Panc1 (cell line): ENCODE data around the gene CCDC177. TPM values are rescaled to one million over a fixed set of nuclear protein-coding genes. Genes with fewer than 3 reads are reported as not detected.

Experiments used
- ATAC-seq: fragments of 200-7000 bp; cut with Tn5 transposase; 2 replicates; pipeline ENCODE4 v1.9.1; 2020; ENCODE audit warnings: mild to moderate bottlenecking, moderate library complexity
- BruUV-seq: library from RNA; stranded (reverse); fragments of 400-500 nt; replicated peaks from 2 replicates; lab custom pipeline; 2021; lab: Mats Ljungman, UMichigan
- CTCF ChIA-PET: fragments of 300-600 bp; sonication (Branson Sonifier 250); formaldehyde crosslinking; loops from one replicate; lab custom pipeline; 2022; ENCODE audit warnings: antibody characterized with exemption; lab: Charles Lee
- POLR2A ChIA-PET: fragments of 300-600 bp; sonication (Branson Sonifier 250); formaldehyde crosslinking; loops from one replicate; lab custom pipeline; 2022; ENCODE audit warnings: antibody characterized with exemption; lab: Charles Lee
- DNase-seq: peaks from one replicate; pipeline ENCODE4 v3.0.0-alpha.2; 2010; ENCODE audit warnings: low read depth, low spot score
- H3K27ac ChIP-seq: 2 replicates; pipeline ENCODE4 v1.5.1; 2011; ENCODE audit warnings: mild to moderate bottlenecking, low read length, inconsistent platforms
- H3K27me3 ChIP-seq: fragments of 200-500 bp; sonication (Bioruptor generic); 2 replicates; pipeline ENCODE4 v1.6.0; 2014; ENCODE audit warnings: low read length, inconsistent platforms; ENCODE audit not compliant: control insufficient read depth, insufficient read depth
- H3K36me3 ChIP-seq: fragments of 200-500 bp; sonication (Bioruptor generic); 2 replicates; pipeline ENCODE4 v1.5.1; 2014; ENCODE audit warnings: inconsistent platforms, mild to moderate bottlenecking, low read length, moderate library complexity; ENCODE audit not compliant: control insufficient read depth, insufficient read depth
- H3K4me1 ChIP-seq: 2 replicates; pipeline ENCODE4 v1.5.1; 2011; ENCODE audit warnings: inconsistent platforms, mild to moderate bottlenecking, low read length, moderate library complexity; ENCODE audit not compliant: control insufficient read depth, insufficient read depth
- H3K4me3 ChIP-seq, 2 experiments: 2 replicates each; pipeline ENCODE4 v1.5.1; 2011 to 2012; ENCODE audit warnings: low read depth in 2 of 2, low read length in 2 of 2, mild to moderate bottlenecking in 2 of 2, inconsistent platforms in 1 of 2, moderate library complexity in 1 of 2
- H3K9me3 ChIP-seq: fragments of 200-500 bp; sonication (Bioruptor generic); 2 replicates; pipeline ENCODE4 v1.5.1; 2014; ENCODE audit warnings: low read depth, mild to moderate bottlenecking, inconsistent platforms, low read length, moderate library complexity; ENCODE audit not compliant: control insufficient read depth, insufficient read depth
- POLR2AphosphoS5 ChIP-seq: IDR thresholded peaks from 2 replicates; pipeline ENCODE4 v1.6.1; 2012; ENCODE audit warnings: mild to moderate bottlenecking, low read depth, low read length, moderate library complexity
- SIN3A ChIP-seq: IDR thresholded peaks from 2 replicates; pipeline ENCODE4 v1.6.1; 2012; ENCODE audit warnings: low read depth, mild to moderate bottlenecking, low read length, moderate library complexity, borderline replicate concordance; ENCODE audit not compliant: insufficient read depth
- TCF7L2 ChIP-seq: IDR thresholded peaks from 2 replicates; pipeline ENCODE4 v1.6.1; 2011; ENCODE audit warnings: mild to moderate bottlenecking, low read depth, low read length, inconsistent platforms
- in situ Hi-C: cut with HindIII; loops from 2 replicates; pipeline ENCODE4 v1.10.0; 2016; ENCODE audit warnings: low sequenced_read_pairs, low pct_unique_long_range_greater_than_20kb
- intact Hi-C: fragments of 100-400 bp; cut with micrococcal nuclease; formaldehyde crosslinking; loops from one replicate; pipeline ENCODE4 v1.10.0; 2022; ENCODE audit not compliant: unreplicated experiment
- total RNA-seq: library from RNA; stranded (reverse); gene quantifications from one replicate; pipeline ENCODE4 v1.2.1, GENCODE V29; 2021; ENCODE audit not compliant: unreplicated experiment
- TF ChIP-seq, protein P1 (sequence below): fragments of 450-650 bp; IDR thresholded peaks from 2 replicates; pipeline ENCODE4 v1.5.1; 2017; ENCODE audit warnings: mild to moderate bottlenecking
- TF ChIP-seq, protein P2 (sequence below), 2 experiments: IDR thresholded peaks; 2 replicates each; pipeline ENCODE4 v1.6.1; 2011 to 2012; ENCODE audit warnings: low read depth in 2 of 2, control low read depth in 1 of 2, low read length in 1 of 2, mild to moderate bottlenecking in 1 of 2, moderate library complexity in 1 of 2; ENCODE audit not compliant: insufficient read depth in 1 of 2

Gene CCDC177
- total RNA-seq, 1 experiment from 2014 or later: not detected

DNA sequence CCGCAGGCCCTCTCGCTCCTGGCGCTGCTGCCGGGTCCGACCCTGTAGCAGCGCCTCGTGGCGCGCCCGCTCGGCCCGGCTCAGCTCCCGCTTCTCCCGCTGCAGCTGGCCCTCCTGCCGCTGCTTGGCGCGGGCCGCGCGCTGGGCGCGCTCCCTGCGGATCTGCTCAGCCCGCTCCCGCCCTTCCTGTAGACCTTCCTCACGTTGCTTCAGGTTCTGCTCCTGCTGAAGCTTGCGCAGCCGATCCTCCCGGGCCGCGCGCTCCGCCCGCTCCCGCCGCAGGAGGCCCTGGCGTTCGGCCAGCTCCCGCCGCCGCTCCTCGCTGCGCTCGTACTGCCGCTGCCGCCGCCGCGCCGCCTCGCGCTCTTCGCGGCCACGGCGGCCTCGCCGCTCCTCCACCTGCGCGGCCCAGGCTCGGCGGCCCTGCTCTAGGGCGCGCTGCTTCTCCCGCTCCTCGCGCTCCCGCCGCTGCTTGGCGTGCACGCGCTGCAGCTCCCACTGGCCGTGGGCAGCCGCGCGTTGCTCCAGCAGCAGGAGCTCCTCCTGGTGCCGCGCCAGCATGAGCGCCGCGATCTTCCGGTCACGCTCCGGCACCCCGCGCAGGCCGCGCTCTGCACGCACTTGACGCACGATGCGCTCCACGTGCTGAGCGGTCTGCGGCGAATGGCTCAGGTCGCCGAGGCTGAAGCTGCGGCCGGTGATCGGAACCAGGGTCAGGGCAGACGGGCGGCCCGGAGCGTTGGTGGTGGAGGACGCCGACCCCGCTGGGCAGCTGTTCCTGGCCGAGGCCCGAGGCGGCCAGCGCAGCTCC lies 2.4 kb downstream of the CCDC177 start:
- Histone ChIP-seq H3K27me3 (peaks cover 12% of the 10 kb centered on the region), H3K9me3 (no peaks in the 10 kb centered on the region), H3K4me3 (peak overlapping the region; percentile 16 to 26; a peak in 2 of 4 replicates), H3K4me1 (no peaks in the 10 kb centered on the region), H3K36me3 (no peaks in the 10 kb centered on the region), H3K27ac (no peak overlapping the region)
- ChIA-PET CTCF (no interaction called here), POLR2A (no interaction called here)
- in situ Hi-C loops: no loop called here
- DNase-seq (no peak), ATAC-seq (peak; percentile 62)
- no TSS peak for BruUV-seq
- no peak for TF ChIP-seq TCF7L2
- TF ChIP-seq, protein P1, sequence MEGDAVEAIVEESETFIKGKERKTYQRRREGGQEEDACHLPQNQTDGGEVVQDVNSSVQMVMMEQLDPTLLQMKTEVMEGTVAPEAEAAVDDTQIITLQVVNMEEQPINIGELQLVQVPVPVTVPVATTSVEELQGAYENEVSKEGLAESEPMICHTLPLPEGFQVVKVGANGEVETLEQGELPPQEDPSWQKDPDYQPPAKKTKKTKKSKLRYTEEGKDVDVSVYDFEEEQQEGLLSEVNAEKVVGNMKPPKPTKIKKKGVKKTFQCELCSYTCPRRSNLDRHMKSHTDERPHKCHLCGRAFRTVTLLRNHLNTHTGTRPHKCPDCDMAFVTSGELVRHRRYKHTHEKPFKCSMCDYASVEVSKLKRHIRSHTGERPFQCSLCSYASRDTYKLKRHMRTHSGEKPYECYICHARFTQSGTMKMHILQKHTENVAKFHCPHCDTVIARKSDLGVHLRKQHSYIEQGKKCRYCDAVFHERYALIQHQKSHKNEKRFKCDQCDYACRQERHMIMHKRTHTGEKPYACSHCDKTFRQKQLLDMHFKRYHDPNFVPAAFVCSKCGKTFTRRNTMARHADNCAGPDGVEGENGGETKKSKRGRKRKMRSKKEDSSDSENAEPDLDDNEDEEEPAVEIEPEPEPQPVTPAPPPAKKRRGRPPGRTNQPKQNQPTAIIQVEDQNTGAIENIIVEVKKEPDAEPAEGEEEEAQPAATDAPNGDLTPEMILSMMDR: no peak
- TF ChIP-seq, protein P2, sequence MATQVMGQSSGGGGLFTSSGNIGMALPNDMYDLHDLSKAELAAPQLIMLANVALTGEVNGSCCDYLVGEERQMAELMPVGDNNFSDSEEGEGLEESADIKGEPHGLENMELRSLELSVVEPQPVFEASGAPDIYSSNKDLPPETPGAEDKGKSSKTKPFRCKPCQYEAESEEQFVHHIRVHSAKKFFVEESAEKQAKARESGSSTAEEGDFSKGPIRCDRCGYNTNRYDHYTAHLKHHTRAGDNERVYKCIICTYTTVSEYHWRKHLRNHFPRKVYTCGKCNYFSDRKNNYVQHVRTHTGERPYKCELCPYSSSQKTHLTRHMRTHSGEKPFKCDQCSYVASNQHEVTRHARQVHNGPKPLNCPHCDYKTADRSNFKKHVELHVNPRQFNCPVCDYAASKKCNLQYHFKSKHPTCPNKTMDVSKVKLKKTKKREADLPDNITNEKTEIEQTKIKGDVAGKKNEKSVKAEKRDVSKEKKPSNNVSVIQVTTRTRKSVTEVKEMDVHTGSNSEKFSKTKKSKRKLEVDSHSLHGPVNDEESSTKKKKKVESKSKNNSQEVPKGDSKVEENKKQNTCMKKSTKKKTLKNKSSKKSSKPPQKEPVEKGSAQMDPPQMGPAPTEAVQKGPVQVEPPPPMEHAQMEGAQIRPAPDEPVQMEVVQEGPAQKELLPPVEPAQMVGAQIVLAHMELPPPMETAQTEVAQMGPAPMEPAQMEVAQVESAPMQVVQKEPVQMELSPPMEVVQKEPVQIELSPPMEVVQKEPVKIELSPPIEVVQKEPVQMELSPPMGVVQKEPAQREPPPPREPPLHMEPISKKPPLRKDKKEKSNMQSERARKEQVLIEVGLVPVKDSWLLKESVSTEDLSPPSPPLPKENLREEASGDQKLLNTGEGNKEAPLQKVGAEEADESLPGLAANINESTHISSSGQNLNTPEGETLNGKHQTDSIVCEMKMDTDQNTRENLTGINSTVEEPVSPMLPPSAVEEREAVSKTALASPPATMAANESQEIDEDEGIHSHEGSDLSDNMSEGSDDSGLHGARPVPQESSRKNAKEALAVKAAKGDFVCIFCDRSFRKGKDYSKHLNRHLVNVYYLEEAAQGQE (IDR thresholded peaks at IDR 0.05; ENCODE audit: insufficient read depth in 1 of 2, low read depth in 2 of 2, low read length in 1 of 2): no peak
- no peak for TF ChIP-seq SIN3A
- TF ChIP-seq POLR2AphosphoS5: no peak
- intact Hi-C loops: loop anchor here (5.0 kb wide), 1 partner anchor 35 kb away; no protein-coding TSS in a partner anchor

DNA sequence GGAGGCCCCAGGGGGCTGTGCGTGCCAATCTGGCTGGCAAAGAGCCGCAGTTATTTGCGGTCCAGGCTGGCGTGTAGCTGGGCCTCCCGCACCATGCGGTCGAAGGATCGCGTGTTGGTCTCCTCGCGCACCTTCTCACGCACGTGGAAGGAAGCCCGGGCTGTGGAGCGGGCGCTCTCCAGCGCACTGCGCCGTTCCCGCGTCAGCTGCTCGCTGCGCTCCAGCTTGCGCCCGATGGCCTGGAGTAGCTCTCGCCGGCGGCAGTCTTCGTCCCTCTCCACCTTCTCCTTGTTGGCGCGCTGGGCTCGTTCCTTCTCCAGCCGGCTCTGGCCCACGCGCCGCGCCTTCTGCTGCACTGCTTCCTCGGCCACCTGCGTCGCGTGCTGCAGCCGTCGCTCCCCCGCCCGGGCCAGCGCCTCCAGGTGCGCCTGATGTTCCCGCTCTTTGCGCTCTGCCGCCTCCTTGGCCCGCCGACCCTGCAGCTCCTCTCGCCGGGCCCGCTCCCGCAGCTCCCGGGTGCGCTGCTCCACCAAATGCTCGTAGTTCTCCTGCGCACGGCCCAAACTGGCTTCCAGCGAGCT lies 3.1 kb downstream of the CCDC177 start:
- intact Hi-C loops: loop anchor here (5.0 kb wide), 1 partner anchor 34 kb away; no protein-coding TSS in a partner anchor
- BruUV-seq: no TSS peak
- TF ChIP-seq TCF7L2 (no peak), SIN3A (no peak)
- peak; percentile 33; the same call in 1 of the 2 replicates for ATAC-seq
- Histone ChIP-seq H3K27me3 (peaks cover 14% of the 10 kb centered on the region), H3K4me3 (peak overlapping the region; percentile 16 to 26; a peak in 2 of 4 replicates), H3K27ac (no peak overlapping the region), H3K4me1 (no peaks in the 10 kb centered on the region), H3K9me3 (no peaks in the 10 kb centered on the region), H3K36me3 (no peaks in the 10 kb centered on the region)
- ChIA-PET POLR2A (no interaction called here), CTCF (no interaction called here)
- DNase-seq: no peak
- in situ Hi-C loops: no loop called here
